ENCODE measurements around the gene TMCO4.

The TMCO4 gene

GRCh38 chr1:19640363-19641316 lies 159.1 kb downstream of the TMCO4 start:
- no peak overlapping the region for H3K27ac ChIP-seq (ENCODE audit: extremely low read depth, low read depth, low read length)
- POLR2A ChIA-PET, result interaction anchor here (0.8 to 0.9 kb wide), 2 partner anchors 14 to 327 kb away, joined by 3 read pairs; no protein-coding TSS in a partner anchor
- no peak overlapping the region for H3K4me3 ChIP-seq (ENCODE audit: low read depth, low read length)
- CTCF ChIA-PET, result interaction anchor here (0.7 to 1.6 kb wide), 8 partner anchors 8 to 165 kb away, joined by 3 to 6 read pairs (median 3); no protein-coding TSS in a partner anchor
- no peaks in the 10 kb centered on the region for H3K9me3 ChIP-seq (ENCODE audit: control insufficient read depth, insufficient read depth, low read depth, low read length)
- no peaks in the 10 kb centered on the region for H3K36me3 ChIP-seq (ENCODE audit: control insufficient read depth in 2 of 2, insufficient read depth in 1 of 2, low read length in 2 of 2)
- peaks cover 3% of the 10 kb centered on the region; the same call in 1 of the 2 replicates for H3K4me1 ChIP-seq (ENCODE audit: control insufficient read depth, insufficient read depth, low read length)
- TF ChIP-seq CTCF (tag by site-specific recombination; IDR thresholded peaks at IDR 0.05) (peak; percentile 30; the same call in 1 of the 2 replicates), ZNF366 (tag by site-specific recombination; conservative IDR thresholded peaks at IDR 0.05) (no peak), ZFP69B (tag by site-specific recombination; IDR thresholded peaks at IDR 0.05) (peak; percentile 39; the same call in 1 of the 2 replicates), ZSCAN5A (tag by site-specific recombination; IDR thresholded peaks at IDR 0.05) (no peak), ZBTB17 (tag by site-specific recombination; IDR thresholded peaks at IDR 0.05) (0 out of 2 replicates have a peak, but pooled peaks have one; percentile 14), ZNF354C (tag by site-specific recombination; IDR thresholded peaks at IDR 0.05; ENCODE audit: borderline replicate concordance, low read depth) (no peak), ZIC2 (tag by site-specific recombination; IDR thresholded peaks at IDR 0.05) (peak; percentile 93), SP3 (tag by site-specific recombination; IDR thresholded peaks at IDR 0.05) (no peak), ZNF701 (tag by site-specific recombination; IDR thresholded peaks at IDR 0.05) (no peak), SP2 (tag by site-specific recombination; IDR thresholded peaks at IDR 0.05) (no peak), ZNF10 (tag by site-specific recombination; IDR thresholded peaks at IDR 0.05) (0 out of 2 replicates have a peak, but pooled peaks have one; percentile 15), ZBTB8A (tag by site-specific recombination; IDR thresholded peaks at IDR 0.05) (peak; percentile 71), ZSCAN23 (tag by site-specific recombination; IDR thresholded peaks at IDR 0.05) (no peak), ZNF843 (tag by site-specific recombination; IDR thresholded peaks at IDR 0.05) (no peak), PRDM10 (tag by site-specific recombination; IDR thresholded peaks at IDR 0.05) (peak; percentile 91; the same call in 1 of the 2 replicates), IKZF3 (tag by site-specific recombination; IDR thresholded peaks at IDR 0.05) (0 out of 2 replicates have a peak, but pooled peaks have one; percentile 35), ZNF223 (tag by site-specific recombination; IDR thresholded peaks at IDR 0.05) (no peak), ZNF18 (tag by site-specific recombination; IDR thresholded peaks at IDR 0.05) (peak; percentile 90), GLIS1 (tag by site-specific recombination; IDR thresholded peaks at IDR 0.05) (peak; percentile 85), FEZF1 (tag by site-specific recombination; IDR thresholded peaks at IDR 0.05) (no peak), ZNF48 (tag by site-specific recombination; IDR thresholded peaks at IDR 0.05) (no peak), KLF1 (tag by site-specific recombination; IDR thresholded peaks at IDR 0.05) (peak; percentile 84)
- TF ChIP-seq, protein P1, sequence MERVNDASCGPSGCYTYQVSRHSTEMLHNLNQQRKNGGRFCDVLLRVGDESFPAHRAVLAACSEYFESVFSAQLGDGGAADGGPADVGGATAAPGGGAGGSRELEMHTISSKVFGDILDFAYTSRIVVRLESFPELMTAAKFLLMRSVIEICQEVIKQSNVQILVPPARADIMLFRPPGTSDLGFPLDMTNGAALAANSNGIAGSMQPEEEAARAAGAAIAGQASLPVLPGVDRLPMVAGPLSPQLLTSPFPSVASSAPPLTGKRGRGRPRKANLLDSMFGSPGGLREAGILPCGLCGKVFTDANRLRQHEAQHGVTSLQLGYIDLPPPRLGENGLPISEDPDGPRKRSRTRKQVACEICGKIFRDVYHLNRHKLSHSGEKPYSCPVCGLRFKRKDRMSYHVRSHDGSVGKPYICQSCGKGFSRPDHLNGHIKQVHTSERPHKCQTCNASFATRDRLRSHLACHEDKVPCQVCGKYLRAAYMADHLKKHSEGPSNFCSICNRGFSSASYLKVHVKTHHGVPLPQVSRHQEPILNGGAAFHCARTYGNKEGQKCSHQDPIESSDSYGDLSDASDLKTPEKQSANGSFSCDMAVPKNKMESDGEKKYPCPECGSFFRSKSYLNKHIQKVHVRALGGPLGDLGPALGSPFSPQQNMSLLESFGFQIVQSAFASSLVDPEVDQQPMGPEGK (tag by site-specific recombination; IDR thresholded peaks at IDR 0.05), result peak; percentile 49; the same call in 1 of the 2 replicates
- TF ChIP-seq, protein P2, sequence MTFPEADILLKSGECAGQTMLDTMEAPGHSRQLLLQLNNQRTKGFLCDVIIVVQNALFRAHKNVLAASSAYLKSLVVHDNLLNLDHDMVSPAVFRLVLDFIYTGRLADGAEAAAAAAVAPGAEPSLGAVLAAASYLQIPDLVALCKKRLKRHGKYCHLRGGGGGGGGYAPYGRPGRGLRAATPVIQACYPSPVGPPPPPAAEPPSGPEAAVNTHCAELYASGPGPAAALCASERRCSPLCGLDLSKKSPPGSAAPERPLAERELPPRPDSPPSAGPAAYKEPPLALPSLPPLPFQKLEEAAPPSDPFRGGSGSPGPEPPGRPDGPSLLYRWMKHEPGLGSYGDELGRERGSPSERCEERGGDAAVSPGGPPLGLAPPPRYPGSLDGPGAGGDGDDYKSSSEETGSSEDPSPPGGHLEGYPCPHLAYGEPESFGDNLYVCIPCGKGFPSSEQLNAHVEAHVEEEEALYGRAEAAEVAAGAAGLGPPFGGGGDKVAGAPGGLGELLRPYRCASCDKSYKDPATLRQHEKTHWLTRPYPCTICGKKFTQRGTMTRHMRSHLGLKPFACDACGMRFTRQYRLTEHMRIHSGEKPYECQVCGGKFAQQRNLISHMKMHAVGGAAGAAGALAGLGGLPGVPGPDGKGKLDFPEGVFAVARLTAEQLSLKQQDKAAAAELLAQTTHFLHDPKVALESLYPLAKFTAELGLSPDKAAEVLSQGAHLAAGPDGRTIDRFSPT (tag by site-specific recombination; IDR thresholded peaks at IDR 0.05), result peak; percentile 51; the same call in 1 of the 2 replicates
